IMR-90 (cell line): ENCODE measurements around the gene GALNT12. TPM values are rescaled to one million over a fixed set of nuclear protein-coding genes. Genes with fewer than 3 reads are reported as not detected.

Experiments used
- ATAC-seq: fragments of 200-7000 bp; cut with Tn5 transposase; 2 replicates; pipeline ENCODE4 v1.9.1; 2020; ENCODE audit warnings: low read depth, mild to moderate bottlenecking, moderate library complexity
- BruUV-seq: library from RNA; stranded (reverse); fragments of 400-500 nt; replicated peaks from 2 replicates; lab custom pipeline; 2021; lab: Mats Ljungman, UMichigan
- CTCF ChIA-PET: fragments of 300-600 bp; formaldehyde crosslinking; extraction: SDS; loops from one replicate; lab custom pipeline; 2021; ENCODE audit warnings: antibody characterized with exemption; lab: Yijun Ruan, JAX
- POLR2A ChIA-PET: fragments of 300-600 bp; sonication (Branson Sonifier 250); formaldehyde crosslinking; loops from one replicate; lab custom pipeline; 2022; ENCODE audit warnings: antibody characterized with exemption; ENCODE audit not compliant: unreplicated experiment; lab: Charles Lee
- DNase-seq: peaks from one replicate; pipeline ENCODE4 v3.0.0; 2013
- H2AFZ ChIP-seq: replicated peaks from 2 replicates; pipeline ENCODE3; 2013; ENCODE audit warnings: low read length, mild to moderate bottlenecking; ENCODE audit not compliant: poor library complexity
- H2AK5ac ChIP-seq: 2 replicates; pipeline ENCODE4 v1.6.1; 2013; ENCODE audit warnings: low read depth, low read length, inconsistent platforms
- H2AK9ac ChIP-seq: replicated peaks from 2 replicates; pipeline ENCODE3; 2013; ENCODE audit warnings: mild to moderate bottlenecking, low read depth, low read length, moderate library complexity; ENCODE audit not compliant: poor library complexity
- H2BK120ac ChIP-seq: 2 replicates; pipeline ENCODE4 v1.6.1; 2013; ENCODE audit warnings: low read depth, low read length, inconsistent platforms
- H2BK15ac ChIP-seq: 3 replicates; pipeline ENCODE4 v1.6.1; 2013; ENCODE audit warnings: low read depth, low read length, inconsistent platforms
- H2BK20ac ChIP-seq: 2 replicates; pipeline ENCODE4 v1.6.1; 2013; ENCODE audit warnings: low read depth, mild to moderate bottlenecking, inconsistent platforms, low read length, moderate library complexity
- H2BK5ac ChIP-seq: 2 replicates; pipeline ENCODE4 v1.6.1; 2013; ENCODE audit warnings: mild to moderate bottlenecking, low read depth, low read length, inconsistent platforms; ENCODE audit not compliant: poor library complexity, severe bottlenecking
- H3K14ac ChIP-seq: replicated peaks from 2 replicates; pipeline ENCODE4 v1.6.1; 2013; ENCODE audit warnings: low read depth, low read length, inconsistent platforms
- H3K18ac ChIP-seq: 2 replicates; pipeline ENCODE4 v1.6.1; 2013; ENCODE audit warnings: low read depth, low read length, control low read depth
- H3K23ac ChIP-seq: 2 replicates; pipeline ENCODE4 v1.6.1; 2013; ENCODE audit warnings: low read depth, low read length, inconsistent platforms
- H3K27ac ChIP-seq: 2 replicates; pipeline ENCODE4 v1.5.1; 2013; ENCODE audit warnings: mild to moderate bottlenecking, control low read depth, low read length; ENCODE audit not compliant: insufficient read depth
- H3K27me3 ChIP-seq: 2 replicates; pipeline ENCODE4 v1.6.1; 2013; ENCODE audit warnings: low read length; ENCODE audit not compliant: control insufficient read depth, insufficient read depth
- H3K36me3 ChIP-seq: 2 replicates; pipeline ENCODE4 v1.6.1; 2013; ENCODE audit warnings: low read length, mixed read lengths; ENCODE audit not compliant: control insufficient read depth, insufficient read depth
- H3K4ac ChIP-seq: 2 replicates; pipeline ENCODE4 v1.6.1; 2013; ENCODE audit warnings: low read depth, low read length, inconsistent platforms
- H3K4me1 ChIP-seq: 2 replicates; pipeline ENCODE4 v1.6.1; 2013; ENCODE audit warnings: low read length, mixed read lengths; ENCODE audit not compliant: control insufficient read depth, insufficient read depth
- H3K4me2 ChIP-seq: 2 replicates; pipeline ENCODE4 v1.6.1; 2013; ENCODE audit warnings: low read depth, mild to moderate bottlenecking, control low read depth, low read length, moderate library complexity
- H3K4me3 ChIP-seq: 2 replicates; pipeline ENCODE4 v1.5.1; 2013; ENCODE audit warnings: low read depth, mild to moderate bottlenecking, control low read depth, low read length, moderate library complexity; ENCODE audit not compliant: insufficient read depth
- H3K56ac ChIP-seq: 2 replicates; pipeline ENCODE4 v1.6.1; 2013; ENCODE audit warnings: low read length, inconsistent platforms; ENCODE audit not compliant: insufficient read depth; ENCODE audit errors: extremely low read depth
- H3K79me1 ChIP-seq, 2 experiments: 2 replicates each; pipeline ENCODE4 v1.6.1; 2013; ENCODE audit warnings: low read length in 2 of 2, inconsistent platforms in 1 of 2, low read depth in 1 of 2
- H3K9ac ChIP-seq: 2 replicates; pipeline ENCODE4 v1.6.1; 2013; ENCODE audit warnings: low read depth, low read length, control low read depth
- H3K9me1 ChIP-seq: 2 replicates; pipeline ENCODE4 v1.6.1; 2013; ENCODE audit warnings: low read length, inconsistent platforms; ENCODE audit not compliant: insufficient read depth
- H3K9me3 ChIP-seq: 2 replicates; pipeline ENCODE4 v1.6.1; 2013; ENCODE audit warnings: low read length; ENCODE audit not compliant: control insufficient read depth, insufficient read depth
- H4K20me1 ChIP-seq: 2 replicates; pipeline ENCODE4 v1.6.1; 2013; ENCODE audit warnings: low read length, inconsistent platforms; ENCODE audit not compliant: insufficient read depth
- H4K5ac ChIP-seq: 2 replicates; pipeline ENCODE4 v1.6.1; 2013; ENCODE audit warnings: mild to moderate bottlenecking, low read depth, low read length, control low read depth
- H4K8ac ChIP-seq, 2 experiments: 2 replicates each; pipeline ENCODE4 v1.6.1; 2013; ENCODE audit warnings: low read depth in 2 of 2, low read length in 2 of 2, control low read depth in 1 of 2, inconsistent platforms in 1 of 2
- H4K91ac ChIP-seq: 2 replicates; pipeline ENCODE4 v1.6.1; 2013; ENCODE audit warnings: low read depth, low read length, inconsistent platforms; ENCODE audit not compliant: insufficient read depth
- BHLHE40 ChIP-seq: fragments of 150-350 bp; IDR thresholded peaks from 2 replicates; pipeline ENCODE4 v1.6.1; 2016; ENCODE audit warnings: mild to moderate bottlenecking, low read depth, low read length
- CEBPB ChIP-seq: IDR thresholded peaks from 2 replicates; pipeline ENCODE4 v1.6.1; 2012; ENCODE audit warnings: low read depth, low read length, improper control_type of control experiment
- CTCF ChIP-seq: conservative IDR thresholded peaks from 2 replicates; pipeline ENCODE4 v1.5.1; 2012; ENCODE audit warnings: mild to moderate bottlenecking, low read depth, low read length, improper control_type of control experiment
- RFX5 ChIP-seq: IDR thresholded peaks from 2 replicates; pipeline ENCODE4 v1.8.0; 2012; ENCODE audit warnings: low read depth, mild to moderate bottlenecking, low read length, moderate library complexity
- SMC3 ChIP-seq: fragments of 150-350 bp; IDR thresholded peaks from 2 replicates; pipeline ENCODE4 v1.6.1; 2016; ENCODE audit warnings: low read depth, mild to moderate bottlenecking, antibody characterized with exemption, low read length, moderate library complexity
- WGBS, 2 experiments: methylation state at CpG; one replicate each; pipeline versions ENCODE4 v1.1.5 to v1.1.7; 2013; ENCODE audit warnings: missing lambda C conversion rate in 2 of 2; ENCODE audit not compliant: insufficient read length in 1 of 2; ENCODE audit errors: extremely low coverage in 2 of 2; 5-methylcytosine and 5-hydroxymethylcytosine counted together
- dilution Hi-C: fragments of 300-500 bp; cut with HindIII; formaldehyde crosslinking; loops from one replicate; pipeline ENCODE4 v1.14.3; 2018; ENCODE audit warnings: low sequenced_read_pairs; ENCODE audit not compliant: unreplicated experiment
- in situ Hi-C: fragments of 300-500 bp; cut with MboI; formaldehyde crosslinking; loops from 3 replicates; pipeline ENCODE4 v1.14.3; 2019; ENCODE audit warnings: low sequenced_read_pairs, inconsistent platforms, mixed read lengths
- intact Hi-C: fragments of 100-400 bp; cut with micrococcal nuclease; formaldehyde crosslinking; loops from 2 replicates; pipeline ENCODE4 v1.10.0; 2022
- polyA plus RNA-seq, 3 experiments: library from polyadenylated mRNA; depleted of rRNA; stranded (reverse); fragments of >200 nt; gene quantifications; 2 replicates each; pipeline ENCODE4 v1.2.3, GENCODE V29; 2012; ENCODE audit warnings: low replicate concordance in 1 of 3
- total RNA-seq: library from RNA; depleted of rRNA; stranded (reverse); fragments of >200 nt; gene quantifications from 2 replicates; pipeline ENCODE4 v1.2.3, GENCODE V29; 2012

The GALNT12 gene
- total and polyA plus RNA-seq, 2 of the 4 experiments (the other 2 are of a cell fraction) = 2.3 to 2.5 TPM

GRCh38 chr9:98790134-98790841 is 17.2 kb upstream of the GALNT12 start:
- peaks cover 16% of the 10 kb centered on the region for H3K36me3 ChIP-seq
- H2BK20ac ChIP-seq = 0 out of 2 replicates have a peak overlapping the region, but pooled peaks have one; percentile 9
- 100% methylated on average over 5 of the region's 25 CpGs; no CpG with 5 or more reads in 1 of the 2 experiments for WGBS, 2 experiments
- H3K9ac ChIP-seq = no peak overlapping the region
- TF ChIP-seq CEBPB = no peak
- no peak for TF ChIP-seq BHLHE40
- no peak for TF ChIP-seq RFX5
- TF ChIP-seq SMC3 = no peak
- TF ChIP-seq CTCF = no peak
- no peak for DNase-seq
- no peak overlapping the region for H4K5ac ChIP-seq
- dilution Hi-C loops (no loop called here), intact Hi-C loops (loop anchor here (5.0 kb wide), 2 partner anchors 473 to 583 kb away; no protein-coding TSS in a partner anchor), in situ Hi-C loops (no loop called here)
- H3K4me1 ChIP-seq = peaks cover 6% of the 10 kb centered on the region
- H4K91ac ChIP-seq = no peak overlapping the region
- H3K4me3 ChIP-seq = no peak overlapping the region
- H3K27ac ChIP-seq = no peak overlapping the region
- H3K4me2 ChIP-seq = no peak overlapping the region
- ChIA-PET POLR2A (no interaction called here), CTCF (no interaction called here)
- peaks cover 27% of the 10 kb centered on the region for H3K9me1 ChIP-seq
- no peak overlapping the region for H3K14ac ChIP-seq
- H2BK120ac ChIP-seq = no peak overlapping the region
- peaks cover 25% of the 10 kb centered on the region for H4K20me1 ChIP-seq
- no peak overlapping the region for H4K8ac ChIP-seq
- H3K79me1 ChIP-seq = peaks cover 41 to 68% of the 10 kb centered on the region in 2 experiments
- H2AK5ac ChIP-seq = 0 out of 2 replicates have a peak overlapping the region, but pooled peaks have one; percentile 71
- H3K27me3 ChIP-seq = no peaks in the 10 kb centered on the region
- no peak overlapping the region for H3K18ac ChIP-seq
- no peak overlapping the region for H2AK9ac ChIP-seq
- no peak overlapping the region for H2BK15ac ChIP-seq
- ATAC-seq = no peak
- no peak overlapping the region for H3K4ac ChIP-seq
- no peak overlapping the region for H3K23ac ChIP-seq
- peak overlapping the region; percentile 5 for H2AFZ ChIP-seq
- BruUV-seq = no TSS peak
- no peaks in the 10 kb centered on the region for H3K9me3 ChIP-seq
- no peak overlapping the region for H2BK5ac ChIP-seq
- no peak overlapping the region for H3K56ac ChIP-seq
